CD4-positive, alpha-beta T cell treated with Interleukin-4 for 4 hours (primary cell): ENCODE measurements around the gene AMBRA1.

Experiments used
- DNase-seq: peaks from one replicate; pipeline ENCODE4 v3.0.0-alpha.2; 2020

The AMBRA1 gene

DNA sequence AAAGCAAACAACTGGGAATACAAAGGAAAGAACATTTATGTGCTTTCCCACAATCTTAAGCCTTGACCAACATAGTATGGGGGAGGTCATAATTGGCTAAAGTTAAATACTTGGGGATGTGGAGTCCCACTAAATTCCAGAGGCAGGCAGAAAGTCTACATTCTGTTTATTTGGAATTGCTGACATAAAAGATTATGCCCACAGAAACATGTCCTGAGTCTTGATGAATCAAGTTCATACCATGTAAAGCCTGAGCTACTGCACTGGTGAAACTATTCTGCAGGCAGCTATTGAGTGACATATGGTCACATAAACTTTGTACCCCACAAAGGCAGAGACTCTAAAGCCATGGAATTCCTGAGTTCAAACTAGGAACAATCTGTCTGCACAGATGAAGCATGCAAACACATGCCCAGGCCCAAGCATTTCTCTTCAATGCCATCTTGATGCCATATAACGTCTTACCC, 132.3 kb downstream of the AMBRA1 start:
- DNase-seq, result no peak

DNA sequence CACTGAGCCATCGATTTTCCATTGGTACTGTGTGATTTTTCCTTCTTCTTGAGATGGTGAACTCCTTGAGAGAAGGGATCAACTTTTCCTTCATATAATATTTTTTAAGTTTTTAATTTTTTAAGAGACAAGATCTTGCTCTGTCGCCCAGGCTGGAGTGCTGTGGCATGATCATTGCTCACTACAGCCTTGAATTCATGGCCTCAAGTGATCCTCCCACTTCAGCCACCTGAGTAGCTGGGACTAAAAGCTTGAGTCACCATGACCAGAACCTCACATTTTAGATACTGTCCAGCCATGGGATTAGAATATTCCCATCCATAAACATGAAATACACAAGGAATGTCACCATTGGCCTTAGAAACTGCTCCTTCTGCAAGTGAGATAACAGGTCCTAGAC, 135.3 kb downstream of the AMBRA1 start:
- DNase-seq, result no peak

DNA sequence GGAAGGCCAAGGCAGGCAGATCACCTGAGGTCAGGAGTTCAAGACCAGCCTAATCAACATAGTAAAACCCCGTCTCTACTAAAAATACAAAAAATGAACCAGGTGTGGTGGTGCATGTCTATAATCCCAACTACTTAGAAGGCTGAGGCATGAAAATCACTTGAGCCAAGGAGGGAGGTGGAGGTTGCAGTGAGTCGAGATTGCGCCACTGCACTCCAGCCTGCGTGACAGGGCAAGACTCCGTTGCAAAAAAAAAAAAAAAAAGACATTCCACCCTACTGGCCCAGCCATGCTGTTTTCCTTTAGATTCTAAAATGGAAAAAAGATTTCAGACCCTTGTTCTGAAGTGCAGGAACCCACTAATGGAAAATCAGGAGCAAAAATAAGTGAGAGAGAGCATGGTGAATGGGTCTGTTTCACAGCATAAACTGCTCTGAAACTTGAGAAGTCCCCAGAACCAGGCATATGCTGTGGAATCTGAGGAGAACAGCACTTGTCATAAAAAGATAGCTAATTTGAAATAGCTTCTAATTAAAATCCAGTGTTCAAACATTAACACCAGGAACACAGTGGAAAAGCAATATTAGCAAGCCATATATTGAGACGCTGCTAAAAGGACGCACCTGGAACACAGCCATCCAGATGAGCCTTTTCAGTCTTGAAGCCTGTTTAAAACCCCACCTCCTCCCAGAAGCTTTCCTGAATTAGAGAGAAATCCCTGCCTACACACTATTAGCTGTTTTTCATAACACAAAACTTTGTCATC, 136.0 kb downstream of the AMBRA1 start:
- DNase-seq, result no peak

- DNase-seq, result no peak
These were observed 136.8 kb downstream of the AMBRA1 start for GRCh38 chr11:46457021-46457420.

DNA sequence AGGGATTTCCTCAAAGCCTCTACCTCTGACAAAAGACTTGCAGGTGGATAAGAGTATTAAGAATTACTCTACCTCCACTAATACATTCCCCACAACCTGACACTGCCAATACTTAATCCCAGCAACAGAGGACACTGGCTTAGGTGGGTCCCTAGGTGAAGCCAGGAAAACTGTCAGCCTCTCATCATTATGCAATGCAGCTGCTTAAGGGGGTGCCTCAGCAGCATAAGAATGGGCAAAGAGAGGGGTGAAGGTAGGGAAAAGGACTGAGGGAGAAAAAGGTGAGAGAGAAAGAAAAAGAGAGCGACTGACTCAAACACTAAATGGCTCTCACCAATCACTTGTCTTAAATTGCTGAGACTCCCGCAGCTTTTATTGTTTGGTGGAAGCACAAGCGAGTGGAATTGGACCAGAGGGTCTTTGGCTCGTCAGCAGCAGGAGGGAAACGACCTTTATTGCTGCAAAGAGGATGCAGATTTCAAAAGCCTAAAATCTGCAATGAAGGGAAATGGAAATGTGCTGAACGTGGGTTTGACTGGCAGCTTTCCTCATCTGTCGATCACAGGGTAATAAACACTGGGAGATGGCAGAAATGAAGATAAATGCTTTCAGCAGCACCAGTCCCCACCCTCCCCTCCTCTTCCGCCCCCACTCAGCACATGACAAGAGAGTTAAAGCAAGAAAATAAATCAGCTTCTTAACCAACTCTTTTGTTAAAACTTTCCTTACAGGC, 137.4 kb downstream of the AMBRA1 start:
- DNase-seq, result no peak

GRCh38 chr11:46455834-46456233, 138.0 kb downstream of the AMBRA1 start:
- DNase-seq, result no peak

DNA sequence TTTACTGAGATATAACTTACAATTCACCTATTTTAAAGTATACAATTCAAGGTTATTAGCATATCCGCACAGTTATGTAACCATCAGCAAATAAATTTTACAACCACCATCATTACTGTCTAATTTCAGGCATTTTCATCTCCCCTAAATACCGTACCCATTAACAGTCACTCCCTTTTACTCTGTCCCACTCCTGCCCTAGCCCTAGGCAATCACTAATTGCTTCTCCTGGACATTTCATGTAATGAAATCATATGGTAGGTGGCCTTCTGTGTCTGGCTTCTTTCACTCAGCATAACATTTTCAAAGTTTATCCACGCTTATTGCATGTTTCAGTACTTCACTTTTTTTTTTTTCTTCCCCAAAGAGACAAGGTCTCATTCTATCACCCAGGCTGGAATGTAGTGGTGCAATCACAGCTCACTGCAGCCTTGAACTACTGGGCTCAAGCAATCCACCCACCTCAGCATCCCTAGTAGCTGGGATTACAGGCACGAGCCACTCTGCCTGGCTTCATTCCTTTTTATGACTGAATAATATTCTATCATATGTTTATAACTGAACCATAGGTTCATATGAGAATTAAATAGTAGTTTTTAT, 140.8 kb downstream of the AMBRA1 start:
- no peak for DNase-seq

DNA sequence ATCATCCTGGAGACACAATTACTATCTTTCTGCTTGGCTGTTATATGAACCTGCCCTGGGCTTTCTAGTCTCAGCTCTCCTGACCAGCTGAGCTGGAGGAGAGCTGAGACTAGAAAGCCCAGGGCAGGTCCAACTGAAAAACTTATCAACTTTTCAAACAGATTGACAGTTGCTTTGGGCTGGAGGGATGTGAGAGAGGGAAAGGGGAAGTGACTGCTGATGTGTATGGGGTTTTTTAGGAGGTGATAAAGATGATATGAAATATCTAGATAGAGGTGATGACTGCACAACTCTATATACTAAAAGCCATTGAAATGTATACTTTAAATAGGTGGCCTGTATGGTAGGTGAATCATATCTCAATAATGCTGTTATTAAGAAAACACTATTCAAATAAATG, 142.1 kb downstream of the AMBRA1 start:
- DNase-seq, result no peak

DNA sequence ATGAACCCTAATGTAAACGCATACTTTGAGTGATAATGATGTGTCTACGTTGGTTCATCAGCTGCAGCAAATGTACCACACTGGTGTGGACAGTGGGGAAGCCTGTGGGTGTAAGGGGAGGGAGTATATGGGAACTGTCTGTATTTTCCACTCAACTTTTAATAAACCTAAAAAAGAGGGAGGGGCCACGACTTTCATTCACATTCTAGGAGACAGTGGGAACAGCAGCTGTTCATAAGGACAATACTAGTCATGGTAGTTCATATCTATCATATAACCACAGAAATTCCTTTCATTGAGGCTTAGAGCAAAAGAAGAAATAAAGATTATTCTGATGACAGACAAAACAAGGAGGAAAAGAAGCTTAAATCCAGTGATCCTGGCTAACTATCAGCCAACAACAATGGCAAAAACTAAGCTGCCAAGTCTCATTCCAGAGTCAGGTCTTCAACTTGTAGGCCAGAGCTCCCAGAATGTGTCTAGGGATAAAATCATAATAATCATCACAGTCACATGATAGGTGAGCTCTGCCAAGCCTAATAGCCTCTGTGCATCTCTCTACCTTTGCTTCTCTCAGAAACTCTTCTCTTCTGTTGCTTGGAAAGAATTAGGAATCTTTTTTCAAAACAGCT, 142.9 kb downstream of the AMBRA1 start:
- no peak for DNase-seq

- no peak for DNase-seq
These were observed 146.3 kb downstream of the AMBRA1 start for GRCh38 chr11:46447544-46447943.

DNA sequence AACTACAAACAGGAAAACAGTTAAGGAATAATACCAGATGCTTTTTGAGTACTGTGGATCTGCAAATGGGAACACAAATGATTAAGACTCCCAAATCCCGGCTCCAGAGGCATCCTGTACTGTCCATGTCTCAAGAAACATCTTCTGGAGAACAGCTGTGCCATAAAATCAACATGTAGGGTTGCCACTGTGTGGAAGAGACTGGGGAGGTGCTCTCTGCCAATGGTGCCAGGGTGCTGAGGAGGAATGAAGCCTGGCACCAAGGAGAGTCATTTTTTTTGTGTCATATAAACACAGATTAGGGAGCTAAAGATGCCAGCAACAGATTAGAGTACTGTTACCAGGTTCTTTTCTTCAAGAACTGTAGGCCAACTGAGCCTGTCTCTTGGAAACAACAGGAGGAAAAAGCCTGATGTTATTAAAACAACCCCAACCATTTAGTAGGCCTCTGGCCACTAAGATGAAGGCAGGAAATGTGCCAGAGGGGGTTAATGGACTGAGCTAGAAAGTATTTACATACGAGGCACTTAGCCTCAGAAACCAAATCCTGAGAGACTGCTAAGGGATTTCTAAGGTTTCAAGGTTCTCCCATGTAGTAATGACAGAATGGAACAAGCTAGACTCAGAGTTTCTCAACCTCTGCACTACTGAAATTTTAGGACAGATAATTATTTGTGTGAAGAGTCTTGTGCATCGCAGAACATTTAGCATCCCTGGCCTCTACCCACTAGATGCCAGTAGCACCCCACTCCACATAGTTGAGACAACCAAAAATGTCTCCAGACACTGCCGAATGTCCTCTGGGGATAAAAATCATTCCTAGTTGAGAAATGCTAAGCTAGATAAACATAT, 147.7 kb downstream of the AMBRA1 start:
- no peak for DNase-seq

GRCh38 chr11:46445192-46445919, 148.5 kb downstream of the AMBRA1 start:
- no peak for DNase-seq

GRCh38 chr11:46444305-46444704, 149.5 kb downstream of the AMBRA1 start:
- no peak for DNase-seq

GRCh38 chr11:46438211-46438610, 155.6 kb downstream of the AMBRA1 start:
- no peak for DNase-seq

DNA sequence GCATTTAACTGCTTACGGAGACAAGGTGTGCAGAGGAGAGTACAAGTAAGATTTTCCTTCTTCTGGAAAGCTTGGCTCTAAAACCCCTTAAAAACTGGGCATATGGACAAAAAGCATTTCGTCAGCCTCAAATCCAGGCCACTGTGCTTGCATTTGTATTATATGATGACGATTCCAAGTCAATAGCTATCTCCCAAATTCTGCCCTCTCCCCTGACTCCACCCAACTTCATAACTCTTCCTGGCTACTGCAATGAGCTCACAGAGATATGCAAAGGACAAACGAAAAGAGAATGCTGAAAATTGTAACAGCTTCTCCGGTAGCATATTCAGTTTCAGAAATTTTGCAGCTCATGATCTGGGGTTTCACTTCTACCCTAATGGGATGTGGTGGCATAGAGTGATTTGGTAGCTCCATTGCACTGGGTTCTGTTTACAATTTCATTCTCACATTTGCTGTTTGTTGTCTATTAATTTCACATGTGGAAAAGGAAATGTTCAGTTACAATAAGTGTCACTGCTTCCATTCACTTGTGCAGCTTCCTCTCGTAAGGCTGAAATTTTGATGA, 156.6 kb downstream of the AMBRA1 start:
- DNase-seq, result no peak

DNA sequence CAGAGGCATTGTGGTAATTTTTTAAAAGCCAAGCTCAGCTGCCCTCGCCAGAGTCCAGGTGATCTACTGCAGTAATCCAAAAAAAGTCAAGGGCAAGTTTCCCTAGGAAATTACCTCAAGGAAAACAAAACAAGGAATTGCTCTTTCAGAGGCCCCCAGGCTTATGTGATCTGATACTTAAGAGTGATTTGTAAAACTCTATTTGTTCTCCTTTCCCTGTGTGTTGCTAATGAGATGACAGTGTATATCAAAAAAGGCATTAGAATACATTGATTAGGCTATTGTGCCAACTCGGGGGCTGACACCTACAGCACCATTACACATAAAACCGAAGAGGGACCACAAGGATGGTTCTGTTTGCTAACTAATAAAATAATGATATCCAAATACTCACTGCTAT, 157.7 kb downstream of the AMBRA1 start:
- no peak for DNase-seq

GRCh38 chr11:46435679-46436078, 158.1 kb downstream of the AMBRA1 start:
- DNase-seq, result no peak

DNA sequence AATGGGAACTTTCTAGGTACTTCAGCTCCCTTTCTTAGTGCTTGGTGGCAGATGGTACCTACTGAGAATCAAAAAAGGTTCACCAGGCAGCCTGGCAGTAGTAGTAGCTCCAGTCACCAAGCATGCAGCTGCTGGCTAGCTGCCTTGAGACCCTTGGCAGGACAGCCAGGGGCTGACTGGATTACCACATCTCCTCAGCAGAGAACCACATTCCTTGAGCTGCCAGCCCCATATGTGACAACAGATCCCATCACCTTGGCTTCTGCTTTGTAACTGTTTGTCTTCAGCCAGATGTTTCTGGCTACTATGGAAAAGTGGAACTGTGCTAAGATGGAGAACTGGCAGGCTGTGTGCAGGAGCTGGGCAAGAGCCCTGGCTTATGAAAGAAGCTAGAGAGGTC, 162.6 kb downstream of the AMBRA1 start:
- no peak for DNase-seq

DNA sequence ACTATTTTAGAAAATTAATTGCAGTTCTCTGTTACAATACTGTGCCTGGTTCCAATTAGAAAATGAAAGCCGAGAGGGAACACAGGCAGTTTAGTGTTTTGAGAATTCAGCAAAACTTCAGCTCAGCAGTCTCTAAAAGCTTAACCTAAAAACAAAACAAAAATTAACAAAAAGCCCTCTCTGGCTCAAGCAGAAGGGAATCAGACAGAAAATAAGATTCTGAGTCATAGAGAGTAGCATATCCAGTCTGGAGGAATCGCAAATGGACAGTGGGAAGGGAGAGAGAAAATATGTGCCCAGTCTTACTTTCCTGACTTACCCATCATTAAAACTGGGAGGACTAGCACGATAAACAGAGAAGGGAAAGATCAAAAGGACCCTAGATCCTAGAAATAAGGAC, 164.1 kb downstream of the AMBRA1 start:
- DNase-seq, result no peak

DNA sequence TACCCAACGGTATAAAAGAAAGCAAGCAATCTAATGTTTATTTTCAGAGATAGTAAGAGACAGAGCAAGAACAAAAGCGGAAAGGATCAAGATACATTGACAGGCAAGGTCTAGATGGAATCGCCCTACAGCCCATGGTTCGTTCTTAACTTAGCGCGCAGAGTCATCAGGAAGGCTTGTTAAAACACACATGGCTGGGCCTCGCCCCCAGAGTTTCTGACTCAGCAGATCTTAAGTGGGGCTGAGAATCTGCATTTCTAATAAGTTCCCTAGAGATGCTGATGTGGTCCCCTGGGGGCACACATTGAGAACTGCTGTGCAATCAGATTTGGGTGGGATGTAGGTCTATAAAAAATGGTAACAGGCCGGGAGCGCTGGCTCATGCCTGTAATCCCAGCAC, 166.5 kb downstream of the AMBRA1 start:
- DNase-seq, result no peak

- DNase-seq, result no peak
These were observed 167.4 kb downstream of the AMBRA1 start for GRCh38 chr11:46426233-46426991.
